Effector memory CD4-positive, alpha-beta T cell (primary cell): ENCODE measurements around the gene ARHGAP9.

ENCODE experiments used
- DNase-seq, 3 donors: peaks; one replicate each; pipeline ENCODE4 v3.0.0-alpha.2; 2020
- H3K27ac ChIP-seq: 2 replicates; pipeline ENCODE4 v1.7.0; 2013; ENCODE audit warnings: mild to moderate bottlenecking, low read length, moderate library complexity; ENCODE audit not compliant: insufficient read depth, poor library complexity, severe bottlenecking
- H3K27me3 ChIP-seq: replicated peaks from 2 replicates; pipeline ENCODE4 v1.7.0; 2013; ENCODE audit warnings: mild to moderate bottlenecking, low read length; ENCODE audit not compliant: insufficient read depth, control insufficient read depth, poor library complexity, severe bottlenecking
- H3K36me3 ChIP-seq: 2 replicates; pipeline ENCODE4 v1.7.0; 2013; ENCODE audit warnings: mild to moderate bottlenecking, low read length, moderate library complexity; ENCODE audit not compliant: control insufficient read depth, insufficient read depth
- H3K4me1 ChIP-seq: 2 replicates; pipeline ENCODE4 v1.7.0; 2013; ENCODE audit warnings: low read length, mild to moderate bottlenecking; ENCODE audit not compliant: control insufficient read depth, insufficient read depth, poor library complexity, severe bottlenecking
- H3K4me3 ChIP-seq: 2 replicates; pipeline ENCODE4 v1.7.0; 2013; ENCODE audit warnings: low read length, low read depth, mild to moderate bottlenecking; ENCODE audit not compliant: insufficient read depth, poor library complexity, severe bottlenecking
- H3K9me3 ChIP-seq: 2 replicates; pipeline ENCODE4 v1.7.0; 2013; ENCODE audit warnings: mild to moderate bottlenecking, low read length, moderate library complexity; ENCODE audit not compliant: control insufficient read depth

The ARHGAP9 gene

GRCh38 chr12:57473392-57473791, 6.3 kb downstream of the ARHGAP9 start:
- H3K4me3 ChIP-seq, result no peak overlapping the region
- DNase-seq, result no peak
- peaks cover 25% of the 10 kb centered on the region for H3K4me1 ChIP-seq
- H3K36me3 ChIP-seq, result peaks cover 63% of the 10 kb centered on the region
- H3K9me3 ChIP-seq, result no peaks in the 10 kb centered on the region
- no peaks in the 10 kb centered on the region for H3K27me3 ChIP-seq
- H3K27ac ChIP-seq, result no peak overlapping the region

- peaks cover 15% of the 10 kb centered on the region for H3K4me1 ChIP-seq
- H3K9me3 ChIP-seq, result no peaks in the 10 kb centered on the region
- DNase-seq, result no peak
- H3K4me3 ChIP-seq, result no peak overlapping the region
- no peak overlapping the region for H3K27ac ChIP-seq
- peaks cover 63% of the 10 kb centered on the region for H3K36me3 ChIP-seq
- H3K27me3 ChIP-seq, result no peaks in the 10 kb centered on the region
Measured at GRCh38 chr12:57472391-57472790, 7.3 kb downstream of the ARHGAP9 start.

- DNase-seq, result no peak
- Histone ChIP-seq H3K27ac (no peak overlapping the region), H3K4me1 (peaks cover 13% of the 10 kb centered on the region), H3K36me3 (peaks cover 63% of the 10 kb centered on the region), H3K9me3 (no peaks in the 10 kb centered on the region), H3K27me3 (no peaks in the 10 kb centered on the region), H3K4me3 (no peak overlapping the region)
Measured at GRCh38 chr12:57471661-57472060, 8.0 kb downstream of the ARHGAP9 start.

GRCh38 chr12:57470970-57471656, 8.6 kb downstream of the ARHGAP9 start:
- Histone ChIP-seq H3K36me3 (peaks cover 63% of the 10 kb centered on the region), H3K9me3 (no peaks in the 10 kb centered on the region), H3K27me3 (no peaks in the 10 kb centered on the region), H3K4me3 (no peak overlapping the region), H3K27ac (no peak overlapping the region), H3K4me1 (peaks cover 11% of the 10 kb centered on the region)
- DNase-seq, result no peak

- peaks cover 4% of the 10 kb centered on the region for H3K4me1 ChIP-seq
- no peak overlapping the region for H3K4me3 ChIP-seq
- H3K36me3 ChIP-seq, result peaks cover 63% of the 10 kb centered on the region
- no peak for DNase-seq
- no peak overlapping the region for H3K27ac ChIP-seq
- H3K9me3 ChIP-seq, result no peaks in the 10 kb centered on the region
- no peaks in the 10 kb centered on the region for H3K27me3 ChIP-seq
Measured at GRCh38 chr12:57470286-57470969, 9.2 kb downstream of the ARHGAP9 start.

- no peak for DNase-seq
- no peak overlapping the region for H3K4me3 ChIP-seq
- H3K27ac ChIP-seq, result no peak overlapping the region
- H3K36me3 ChIP-seq, result peaks cover 54% of the 10 kb centered on the region
- H3K27me3 ChIP-seq, result no peaks in the 10 kb centered on the region
- H3K4me1 ChIP-seq, result no peaks in the 10 kb centered on the region
- H3K9me3 ChIP-seq, result no peaks in the 10 kb centered on the region
Measured at GRCh38 chr12:57469296-57470164, 10.1 kb downstream of the ARHGAP9 start.

- Histone ChIP-seq H3K4me3 (no peak overlapping the region), H3K27me3 (no peaks in the 10 kb centered on the region), H3K9me3 (no peaks in the 10 kb centered on the region), H3K36me3 (peaks cover 40% of the 10 kb centered on the region), H3K4me1 (no peaks in the 10 kb centered on the region), H3K27ac (no peak overlapping the region)
- DNase-seq, result no peak
Measured at GRCh38 chr12:57467915-57468314, 11.8 kb downstream of the ARHGAP9 start.

GRCh38 chr12:57467212-57467874, 12.3 kb downstream of the ARHGAP9 start:
- Histone ChIP-seq H3K36me3 (peaks cover 35% of the 10 kb centered on the region), H3K27me3 (no peaks in the 10 kb centered on the region)

GRCh38 chr12:57465747-57466505, 13.7 kb downstream of the ARHGAP9 start:
- Histone ChIP-seq H3K4me3 (no peak overlapping the region), H3K27me3 (peaks cover 2% of the 10 kb centered on the region), H3K27ac (no peak overlapping the region), H3K36me3 (peaks cover 22% of the 10 kb centered on the region), H3K4me1 (peaks cover 16% of the 10 kb centered on the region), H3K9me3 (no peaks in the 10 kb centered on the region)
- no peak for DNase-seq

More at GRCh38 chr12:57467212-57467874, 12.3 kb downstream of the ARHGAP9 start:
- peaks cover 2% of the 10 kb centered on the region for H3K4me1 ChIP-seq
- H3K27ac ChIP-seq, result no peak overlapping the region
- no peak for DNase-seq
- no peaks in the 10 kb centered on the region for H3K9me3 ChIP-seq
- no peak overlapping the region for H3K4me3 ChIP-seq
